Neural cell (in vitro differentiated cells): ENCODE results near the gene ZNF547. TPM values are rescaled to one million over a fixed set of nuclear protein-coding genes. Genes with fewer than 3 reads are reported as not detected.
A peak's percentile ranks its signal among the peaks of the same experiment; 100 is the strongest.

Experiments
- H2AFZ ChIP-seq: fragments of 200-600, 300-800 bp; sonication (generic), shearing (Covaris generic); 2 replicates; pipeline ENCODE4 v1.6.0; 2014; ENCODE audit warnings: low read depth, mild to moderate bottlenecking, antibody characterized with exemption, low read length, moderate library complexity
- H3F3A ChIP-seq: fragments of 200-600 bp; shearing (Covaris generic); 2 replicates; pipeline ENCODE4 v1.6.1; 2016; ENCODE audit warnings: mild to moderate bottlenecking, moderate library complexity, mixed read lengths, antibody characterized with exemption, low read length; ENCODE audit not compliant: insufficient read depth, poor library complexity, severe bottlenecking
- H3K27ac ChIP-seq: fragments of 200-600, 300-800 bp; sonication (generic), shearing (Covaris generic); 2 replicates; pipeline ENCODE4 v1.5.1; 2014; ENCODE audit warnings: mild to moderate bottlenecking, low read length, moderate library complexity
- H3K27me3 ChIP-seq: fragments of 300-800, 200-600 bp; sonication (generic), shearing (Covaris generic); 2 replicates; pipeline ENCODE4 v1.6.0; 2014; ENCODE audit warnings: mild to moderate bottlenecking, low read depth, low read length, moderate library complexity; ENCODE audit not compliant: insufficient read depth
- H3K36me3 ChIP-seq: fragments of 300-800, 200-600 bp; sonication (generic), shearing (Covaris generic); 2 replicates; pipeline ENCODE4 v1.5.1; 2014; ENCODE audit warnings: mild to moderate bottlenecking, antibody characterized with exemption, low read length, moderate library complexity; ENCODE audit not compliant: insufficient read depth
- H3K4me2 ChIP-seq: fragments of 300-800, 200-600 bp; sonication (generic), shearing (Covaris generic); 2 replicates; pipeline ENCODE4 v1.6.0; 2014; ENCODE audit warnings: mild to moderate bottlenecking, low read length
- H3K4me3 ChIP-seq: fragments of 300-800, 200-600 bp; sonication (generic), shearing (Covaris generic); 2 replicates; pipeline ENCODE4 v1.5.1; 2014; ENCODE audit warnings: mild to moderate bottlenecking, low read length, moderate library complexity
- H3K79me2 ChIP-seq: fragments of 200-600 bp; shearing (Covaris generic); replicated peaks from 2 replicates; pipeline ENCODE4 v1.6.0; 2014; ENCODE audit warnings: mild to moderate bottlenecking, low read length, moderate library complexity; ENCODE audit not compliant: insufficient read depth
- H3K9ac ChIP-seq: fragments of 300-800, 200-600 bp; sonication (generic), shearing (Covaris generic); 2 replicates; pipeline ENCODE4 v1.6.1; 2016; ENCODE audit warnings: mild to moderate bottlenecking, low read length, mixed read lengths
- H3K9me2 ChIP-seq: fragments of 200-600 bp; shearing (Covaris generic); 2 replicates; pipeline ENCODE4 v1.6.1; 2016; ENCODE audit warnings: mild to moderate bottlenecking, low read length, mixed read lengths; ENCODE audit not compliant: insufficient read depth
- H3K9me3 ChIP-seq: fragments of 200-600, 300-800 bp; sonication (generic), shearing (Covaris generic); 2 replicates; pipeline ENCODE4 v1.6.1; 2016; ENCODE audit warnings: mild to moderate bottlenecking, mixed run types, low read length, moderate library complexity, mixed read lengths
- H4K20me1 ChIP-seq: fragments of 200-600 bp; shearing (Covaris generic); 2 replicates; pipeline ENCODE4 v1.6.1; 2016; ENCODE audit warnings: mild to moderate bottlenecking, mixed run types; ENCODE audit not compliant: insufficient read depth
- EP300 ChIP-seq: fragments of 450-650 bp; conservative IDR thresholded peaks from 2 replicates; pipeline ENCODE4 v1.6.1; 2014; ENCODE audit warnings: antibody characterized with exemption, mild to moderate bottlenecking, moderate library complexity; ENCODE audit not compliant: poor library complexity, severe bottlenecking
- EZH2 ChIP-seq: fragments of 200-600, 300-800 bp; shearing (Covaris generic), sonication (generic); IDR thresholded peaks from 2 replicates; pipeline ENCODE4 v1.6.1; 2014; ENCODE audit warnings: antibody characterized with exemption, low read length, borderline replicate concordance, mild to moderate bottlenecking; ENCODE audit not compliant: insufficient read depth, poor library complexity, severe bottlenecking
- MXI1 ChIP-seq: fragments of 450-650 bp; conservative IDR thresholded peaks from 2 replicates; pipeline ENCODE4 v1.6.1; 2014; ENCODE audit warnings: antibody characterized with exemption, mild to moderate bottlenecking; ENCODE audit not compliant: poor library complexity, severe bottlenecking
- POLR2AphosphoS5 ChIP-seq: IDR thresholded peaks from 2 replicates; pipeline ENCODE4 v1.6.1; 2012
- RAD21 ChIP-seq: fragments of 450-650 bp; conservative IDR thresholded peaks from 2 replicates; pipeline ENCODE4 v1.6.1; 2014; ENCODE audit warnings: antibody characterized with exemption, mild to moderate bottlenecking, moderate library complexity
- SMC3 ChIP-seq: fragments of 450-650 bp; conservative IDR thresholded peaks from 2 replicates; pipeline ENCODE4 v1.6.1; 2014; ENCODE audit warnings: antibody characterized with exemption, mild to moderate bottlenecking, moderate library complexity; ENCODE audit not compliant: poor library complexity
- TAF1 ChIP-seq: IDR thresholded peaks from 2 replicates; pipeline ENCODE4 v1.6.1; 2012; ENCODE audit warnings: low read depth
- polyA plus RNA-seq: library from polyadenylated mRNA; depleted of rRNA; stranded (reverse); fragments of >200 nt; gene quantifications from 2 replicates; pipeline ENCODE4 v1.2.3, GENCODE V29; 2014
- TF ChIP-seq, protein P1 (sequence below): IDR thresholded peaks from 2 replicates; pipeline ENCODE4 v1.6.1; 2012; ENCODE audit warnings: borderline replicate concordance
- TF ChIP-seq, protein P2 (sequence below): fragments of 450-650 bp; IDR thresholded peaks from 2 replicates; pipeline ENCODE4 v1.5.1; 2014; ENCODE audit warnings: antibody characterized with exemption, mild to moderate bottlenecking, moderate library complexity; ENCODE audit not compliant: poor library complexity, severe bottlenecking

ZNF547 gene
- polyA plus RNA-seq, 1 donor from 2014 or later: 11.6 TPM

DNA sequence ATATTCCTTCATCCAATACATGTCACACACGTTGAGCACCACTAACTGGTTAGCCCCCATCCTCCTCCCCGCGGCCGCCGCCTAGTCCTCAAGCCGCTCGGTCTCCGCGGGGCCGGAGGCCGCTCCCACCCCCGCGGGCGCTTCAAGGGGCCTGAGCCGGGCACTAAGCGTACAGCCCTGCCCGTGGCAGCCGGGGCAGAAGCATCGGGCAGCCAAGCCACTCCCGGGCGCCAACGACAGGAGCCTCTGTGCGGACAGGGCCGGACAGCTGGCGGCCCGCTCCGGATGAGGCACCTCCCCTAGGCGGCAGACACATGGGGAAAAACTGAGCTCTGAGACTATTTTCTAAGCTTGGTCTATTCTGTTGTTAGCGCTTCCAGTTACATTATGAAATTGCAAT, 45.8 kb upstream of the ZNF547 start:
- Histone ChIP-seq H3F3A (no peaks in the 10 kb centered on the region), H3K27me3 (no peaks in the 10 kb centered on the region), H3K79me2 (peaks cover 21% of the 10 kb centered on the region), H3K4me3 (no peak overlapping the region), H3K9ac (no peak overlapping the region), H2AFZ (no peak overlapping the region), H3K36me3 (no peaks in the 10 kb centered on the region), H3K4me2 (no peak overlapping the region), H3K9me3 (no peaks in the 10 kb centered on the region), H3K27ac (no peak overlapping the region), H3K9me2 (no peaks in the 10 kb centered on the region), H4K20me1 (no peaks in the 10 kb centered on the region)
- no peak for TF ChIP-seq POLR2AphosphoS5
- TF ChIP-seq, protein P1, sequence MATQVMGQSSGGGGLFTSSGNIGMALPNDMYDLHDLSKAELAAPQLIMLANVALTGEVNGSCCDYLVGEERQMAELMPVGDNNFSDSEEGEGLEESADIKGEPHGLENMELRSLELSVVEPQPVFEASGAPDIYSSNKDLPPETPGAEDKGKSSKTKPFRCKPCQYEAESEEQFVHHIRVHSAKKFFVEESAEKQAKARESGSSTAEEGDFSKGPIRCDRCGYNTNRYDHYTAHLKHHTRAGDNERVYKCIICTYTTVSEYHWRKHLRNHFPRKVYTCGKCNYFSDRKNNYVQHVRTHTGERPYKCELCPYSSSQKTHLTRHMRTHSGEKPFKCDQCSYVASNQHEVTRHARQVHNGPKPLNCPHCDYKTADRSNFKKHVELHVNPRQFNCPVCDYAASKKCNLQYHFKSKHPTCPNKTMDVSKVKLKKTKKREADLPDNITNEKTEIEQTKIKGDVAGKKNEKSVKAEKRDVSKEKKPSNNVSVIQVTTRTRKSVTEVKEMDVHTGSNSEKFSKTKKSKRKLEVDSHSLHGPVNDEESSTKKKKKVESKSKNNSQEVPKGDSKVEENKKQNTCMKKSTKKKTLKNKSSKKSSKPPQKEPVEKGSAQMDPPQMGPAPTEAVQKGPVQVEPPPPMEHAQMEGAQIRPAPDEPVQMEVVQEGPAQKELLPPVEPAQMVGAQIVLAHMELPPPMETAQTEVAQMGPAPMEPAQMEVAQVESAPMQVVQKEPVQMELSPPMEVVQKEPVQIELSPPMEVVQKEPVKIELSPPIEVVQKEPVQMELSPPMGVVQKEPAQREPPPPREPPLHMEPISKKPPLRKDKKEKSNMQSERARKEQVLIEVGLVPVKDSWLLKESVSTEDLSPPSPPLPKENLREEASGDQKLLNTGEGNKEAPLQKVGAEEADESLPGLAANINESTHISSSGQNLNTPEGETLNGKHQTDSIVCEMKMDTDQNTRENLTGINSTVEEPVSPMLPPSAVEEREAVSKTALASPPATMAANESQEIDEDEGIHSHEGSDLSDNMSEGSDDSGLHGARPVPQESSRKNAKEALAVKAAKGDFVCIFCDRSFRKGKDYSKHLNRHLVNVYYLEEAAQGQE: no peak
- TF ChIP-seq TAF1: no peak
- TF ChIP-seq SMC3: no peak
- no peak for TF ChIP-seq EZH2
- TF ChIP-seq EP300: no peak
- TF ChIP-seq, protein P2, sequence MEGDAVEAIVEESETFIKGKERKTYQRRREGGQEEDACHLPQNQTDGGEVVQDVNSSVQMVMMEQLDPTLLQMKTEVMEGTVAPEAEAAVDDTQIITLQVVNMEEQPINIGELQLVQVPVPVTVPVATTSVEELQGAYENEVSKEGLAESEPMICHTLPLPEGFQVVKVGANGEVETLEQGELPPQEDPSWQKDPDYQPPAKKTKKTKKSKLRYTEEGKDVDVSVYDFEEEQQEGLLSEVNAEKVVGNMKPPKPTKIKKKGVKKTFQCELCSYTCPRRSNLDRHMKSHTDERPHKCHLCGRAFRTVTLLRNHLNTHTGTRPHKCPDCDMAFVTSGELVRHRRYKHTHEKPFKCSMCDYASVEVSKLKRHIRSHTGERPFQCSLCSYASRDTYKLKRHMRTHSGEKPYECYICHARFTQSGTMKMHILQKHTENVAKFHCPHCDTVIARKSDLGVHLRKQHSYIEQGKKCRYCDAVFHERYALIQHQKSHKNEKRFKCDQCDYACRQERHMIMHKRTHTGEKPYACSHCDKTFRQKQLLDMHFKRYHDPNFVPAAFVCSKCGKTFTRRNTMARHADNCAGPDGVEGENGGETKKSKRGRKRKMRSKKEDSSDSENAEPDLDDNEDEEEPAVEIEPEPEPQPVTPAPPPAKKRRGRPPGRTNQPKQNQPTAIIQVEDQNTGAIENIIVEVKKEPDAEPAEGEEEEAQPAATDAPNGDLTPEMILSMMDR: no peak
- TF ChIP-seq RAD21: no peak
- TF ChIP-seq MXI1: no peak

DNA sequence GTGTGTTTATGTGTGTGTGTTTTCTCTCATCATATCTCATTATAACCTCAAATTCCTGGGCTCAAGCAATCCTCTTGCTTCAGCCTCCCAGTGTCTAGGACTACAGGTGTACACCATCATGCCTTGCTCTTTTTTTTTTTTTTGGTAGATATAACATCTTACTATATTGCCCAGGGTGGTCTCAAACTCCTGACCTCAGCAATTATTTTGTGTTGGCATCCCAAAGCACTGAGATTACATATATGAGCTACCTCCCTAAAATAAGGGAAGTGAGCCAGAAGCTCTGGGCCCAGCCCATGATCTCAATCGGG, 43.5 kb upstream of the ZNF547 start:
- no peak for TF ChIP-seq POLR2AphosphoS5
- no peak for TF ChIP-seq RAD21
- Histone ChIP-seq H3K79me2 (peaks cover 34% of the 10 kb centered on the region), H3F3A (no peaks in the 10 kb centered on the region), H3K36me3 (no peaks in the 10 kb centered on the region), H3K9me3 (no peaks in the 10 kb centered on the region), H3K9ac (peak overlapping the region; percentile 99), H3K4me2 (peak overlapping the region; percentile 85), H3K27ac (peak overlapping the region; percentile 90), H3K9me2 (no peaks in the 10 kb centered on the region), H2AFZ (peak overlapping the region; percentile 94), H3K27me3 (no peaks in the 10 kb centered on the region), H3K4me3 (peak overlapping the region; percentile 89), H4K20me1 (no peaks in the 10 kb centered on the region)
